ENCODE data around the gene CARD6. TPM values are rescaled to one million over a fixed set of nuclear protein-coding genes. Genes with fewer than 3 reads are reported as not detected.
A peak's percentile ranks its signal among the peaks of the same experiment; 100 is the strongest.
"Not testable (repeated sequence)": the region's sequence is repeated elsewhere in the genome, so short reads cannot be mapped to it uniquely, and the experiment has no call there.

The CARD6 gene, protein sequence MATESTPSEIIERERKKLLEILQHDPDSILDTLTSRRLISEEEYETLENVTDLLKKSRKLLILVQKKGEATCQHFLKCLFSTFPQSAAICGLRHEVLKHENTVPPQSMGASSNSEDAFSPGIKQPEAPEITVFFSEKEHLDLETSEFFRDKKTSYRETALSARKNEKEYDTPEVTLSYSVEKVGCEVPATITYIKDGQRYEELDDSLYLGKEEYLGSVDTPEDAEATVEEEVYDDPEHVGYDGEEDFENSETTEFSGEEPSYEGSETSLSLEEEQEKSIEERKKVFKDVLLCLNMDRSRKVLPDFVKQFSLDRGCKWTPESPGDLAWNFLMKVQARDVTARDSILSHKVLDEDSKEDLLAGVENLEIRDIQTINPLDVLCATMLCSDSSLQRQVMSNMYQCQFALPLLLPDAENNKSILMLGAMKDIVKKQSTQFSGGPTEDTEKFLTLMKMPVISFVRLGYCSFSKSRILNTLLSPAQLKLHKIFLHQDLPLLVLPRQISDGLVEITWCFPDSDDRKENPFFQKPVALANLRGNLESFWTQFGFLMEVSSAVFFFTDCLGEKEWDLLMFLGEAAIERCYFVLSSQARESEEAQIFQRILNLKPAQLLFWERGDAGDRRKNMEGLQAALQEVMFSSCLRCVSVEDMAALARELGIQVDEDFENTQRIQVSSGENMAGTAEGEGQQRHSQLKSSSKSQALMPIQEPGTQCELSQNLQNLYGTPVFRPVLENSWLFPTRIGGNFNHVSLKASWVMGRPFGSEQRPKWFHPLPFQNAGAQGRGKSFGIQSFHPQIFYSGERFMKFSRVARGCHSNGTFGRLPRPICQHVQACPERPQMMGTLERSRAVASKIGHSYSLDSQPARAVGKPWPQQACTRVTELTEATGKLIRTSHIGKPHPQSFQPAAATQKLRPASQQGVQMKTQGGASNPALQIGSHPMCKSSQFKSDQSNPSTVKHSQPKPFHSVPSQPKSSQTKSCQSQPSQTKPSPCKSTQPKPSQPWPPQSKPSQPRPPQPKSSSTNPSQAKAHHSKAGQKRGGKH
- 4.5 and 5.5 TPM in 2 replicates for total RNA-seq
- polyA plus RNA-seq: 1.4 and 2.6 TPM in 2 replicates

DNA sequence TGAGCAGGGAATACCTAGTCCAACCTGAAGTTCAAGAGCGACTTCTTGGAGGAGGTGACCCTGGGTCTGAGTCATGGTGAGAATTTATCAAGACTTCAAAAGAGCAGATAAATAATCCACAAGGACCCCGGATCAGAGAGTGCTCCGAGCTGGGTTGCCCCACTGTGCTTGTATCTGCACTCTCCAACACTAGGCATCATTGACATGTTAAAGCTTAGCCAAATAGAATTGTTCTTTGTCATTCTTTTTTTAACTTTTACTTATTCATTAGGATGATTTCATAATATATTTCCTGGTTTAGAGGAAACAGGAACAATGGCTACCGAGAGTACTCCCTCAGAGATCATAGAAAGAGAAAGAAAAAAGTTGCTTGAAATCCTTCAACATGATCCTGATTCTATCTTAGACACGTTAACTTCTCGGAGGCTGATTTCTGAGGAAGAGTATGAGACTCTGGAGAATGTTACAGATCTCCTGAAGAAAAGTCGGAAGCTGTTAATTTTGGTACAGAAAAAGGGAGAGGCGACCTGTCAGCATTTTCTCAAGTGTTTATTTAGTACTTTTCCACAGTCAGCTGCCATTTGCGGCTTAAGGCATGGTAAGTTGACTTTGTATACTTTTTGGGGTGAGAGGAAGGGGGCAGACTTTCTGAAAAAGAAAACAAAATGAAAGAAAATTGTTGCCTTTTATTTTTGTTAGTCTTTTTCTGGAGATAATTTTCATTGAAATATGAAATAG lies at the start of gene CARD6:
CARD6 (plus strand) TSS at position 300 of the 738 bp plus-strand sequence; CDS start at position 316, 16 bp downstream.
- peak; percentile 35 for DNase-seq (ENCODE audit: low spot score)
- Histone ChIP-seq H3K79me2 (no peaks in the 10 kb centered on the region), H2AFZ (peak within 1 kb of the TSS; percentile 38), H3K36me3 (replicated peaks; ENCODE audit: insufficient read depth, low read depth) (no peaks in the 10 kb centered on the region), H3K27me3 (no peaks in the 10 kb centered on the region), H3K9me2 (replicated peaks; ENCODE audit: insufficient read depth) (no peaks in the 10 kb centered on the region), H3K4me3 (peak within 1 kb of the TSS; percentile 13), H4K20me1 (ENCODE audit: insufficient read depth, poor library complexity, severe bottlenecking) (no peaks in the 10 kb centered on the region), H3K27ac (peak within 1 kb of the TSS; percentile 83), H3K4me1 (ENCODE audit: insufficient read depth) (peaks cover 2% of the 10 kb centered on the region), H3K4me2 (peak within 1 kb of the TSS; percentile 65), H3K9me3 (ENCODE audit: low read depth) (no peaks in the 10 kb centered on the region)
- WGBS (ENCODE audit: low lambda C conversion rate, missing lambda C conversion rate): 26% methylated on average over 9 of the region's 9 CpGs
- TF ChIP-seq, protein P1, sequence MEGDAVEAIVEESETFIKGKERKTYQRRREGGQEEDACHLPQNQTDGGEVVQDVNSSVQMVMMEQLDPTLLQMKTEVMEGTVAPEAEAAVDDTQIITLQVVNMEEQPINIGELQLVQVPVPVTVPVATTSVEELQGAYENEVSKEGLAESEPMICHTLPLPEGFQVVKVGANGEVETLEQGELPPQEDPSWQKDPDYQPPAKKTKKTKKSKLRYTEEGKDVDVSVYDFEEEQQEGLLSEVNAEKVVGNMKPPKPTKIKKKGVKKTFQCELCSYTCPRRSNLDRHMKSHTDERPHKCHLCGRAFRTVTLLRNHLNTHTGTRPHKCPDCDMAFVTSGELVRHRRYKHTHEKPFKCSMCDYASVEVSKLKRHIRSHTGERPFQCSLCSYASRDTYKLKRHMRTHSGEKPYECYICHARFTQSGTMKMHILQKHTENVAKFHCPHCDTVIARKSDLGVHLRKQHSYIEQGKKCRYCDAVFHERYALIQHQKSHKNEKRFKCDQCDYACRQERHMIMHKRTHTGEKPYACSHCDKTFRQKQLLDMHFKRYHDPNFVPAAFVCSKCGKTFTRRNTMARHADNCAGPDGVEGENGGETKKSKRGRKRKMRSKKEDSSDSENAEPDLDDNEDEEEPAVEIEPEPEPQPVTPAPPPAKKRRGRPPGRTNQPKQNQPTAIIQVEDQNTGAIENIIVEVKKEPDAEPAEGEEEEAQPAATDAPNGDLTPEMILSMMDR (IDR thresholded peaks at IDR 0.05; ENCODE audit: poor library complexity): peak; percentile 26
- no peak for TF ChIP-seq EZH2phosphoT487 (IDR thresholded peaks at IDR 0.05; ENCODE audit: low read depth, severe bottlenecking, unreplicated experiment)

DNA sequence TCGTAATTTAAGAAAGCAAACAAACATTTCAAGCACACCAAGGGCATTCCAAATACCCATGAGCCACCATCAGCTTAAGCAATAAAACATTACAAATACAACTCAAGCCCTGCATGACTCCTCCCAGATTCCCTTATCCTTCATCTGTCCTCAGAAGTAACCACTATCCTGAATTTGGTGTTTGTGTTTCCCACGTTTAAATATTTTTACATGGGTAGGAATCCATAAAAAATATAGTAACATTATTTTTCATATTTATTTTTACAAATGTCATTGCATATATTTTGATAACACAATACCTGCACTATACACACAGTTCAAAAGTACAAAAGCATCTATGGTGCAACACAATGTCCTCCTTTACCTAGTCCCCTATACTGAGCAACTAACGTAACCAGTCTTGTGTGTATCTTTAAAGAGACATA lies 49.4 kb upstream of the CARD6 start:
- H3K4me2 ChIP-seq: peak overlapping the region; percentile 67
- H4K20me1 ChIP-seq (ENCODE audit: insufficient read depth, poor library complexity, severe bottlenecking): peaks cover 45% of the 10 kb centered on the region
- 44% methylated on average over 3 of the region's 3 CpGs for WGBS (ENCODE audit: low lambda C conversion rate, missing lambda C conversion rate)
- H3K27me3 ChIP-seq: no peaks in the 10 kb centered on the region
- no peak overlapping the region for H3K4me3 ChIP-seq
- peaks cover 100% of the 10 kb centered on the region for H3K79me2 ChIP-seq
- H3K27ac ChIP-seq: peak overlapping the region; percentile 50
- H3K36me3 ChIP-seq (replicated peaks; ENCODE audit: insufficient read depth, low read depth): no peaks in the 10 kb centered on the region
- DNase-seq (ENCODE audit: low spot score): peak; percentile 28
- H2AFZ ChIP-seq: no peak overlapping the region
- H3K4me1 ChIP-seq (ENCODE audit: insufficient read depth): peaks cover 14% of the 10 kb centered on the region
- no peaks in the 10 kb centered on the region for H3K9me3 ChIP-seq (ENCODE audit: low read depth)
- TF ChIP-seq EZH2 (IDR thresholded peaks at IDR 0.05; ENCODE audit: borderline replicate concordance) (no peak), EZH2phosphoT487 (IDR thresholded peaks at IDR 0.05; ENCODE audit: low read depth, severe bottlenecking, unreplicated experiment) (no peak)
- TF ChIP-seq, protein P1 (IDR thresholded peaks at IDR 0.05; ENCODE audit: poor library complexity): no peak
- no peaks in the 10 kb centered on the region for H3K9me2 ChIP-seq (replicated peaks; ENCODE audit: insufficient read depth)

DNA sequence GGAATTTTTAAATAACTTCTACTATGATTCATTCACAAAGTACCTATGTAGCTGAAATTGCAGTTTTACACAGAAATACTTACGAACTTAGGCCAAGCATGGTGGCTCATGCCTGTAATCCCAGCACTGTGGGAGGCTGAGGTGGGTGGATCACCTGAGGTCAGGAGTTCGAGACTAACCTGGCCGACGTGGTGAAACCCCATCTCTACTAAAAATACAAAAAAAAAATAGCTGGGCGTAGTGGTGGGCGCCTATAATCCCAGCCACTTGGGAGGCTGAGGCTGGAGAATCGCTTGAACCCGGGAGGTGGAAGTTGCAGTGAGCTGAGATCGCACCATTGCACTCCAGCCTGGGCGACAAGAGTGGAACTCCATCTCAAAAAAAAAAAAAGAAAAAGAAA lies 48.5 kb upstream of the CARD6 start:
- not testable (repeated sequence) for H3K27ac ChIP-seq; H3K27me3 ChIP-seq; H2AFZ ChIP-seq; H3K9me3 ChIP-seq (ENCODE audit: low read depth); H3K9me2 ChIP-seq (replicated peaks; ENCODE audit: insufficient read depth); DNase-seq (ENCODE audit: low spot score); H3K36me3 ChIP-seq (replicated peaks; ENCODE audit: insufficient read depth, low read depth); H3K4me3 ChIP-seq; H3K4me2 ChIP-seq
- Histone ChIP-seq H3K4me1 (ENCODE audit: insufficient read depth) (peaks cover 14% of the 10 kb centered on the region), H3K79me2 (peaks cover 100% of the 10 kb centered on the region), H4K20me1 (ENCODE audit: insufficient read depth, poor library complexity, severe bottlenecking) (peaks cover 50% of the 10 kb centered on the region)
- 87% methylated on average over 10 of the region's 10 CpGs for WGBS (ENCODE audit: low lambda C conversion rate, missing lambda C conversion rate)

DNA sequence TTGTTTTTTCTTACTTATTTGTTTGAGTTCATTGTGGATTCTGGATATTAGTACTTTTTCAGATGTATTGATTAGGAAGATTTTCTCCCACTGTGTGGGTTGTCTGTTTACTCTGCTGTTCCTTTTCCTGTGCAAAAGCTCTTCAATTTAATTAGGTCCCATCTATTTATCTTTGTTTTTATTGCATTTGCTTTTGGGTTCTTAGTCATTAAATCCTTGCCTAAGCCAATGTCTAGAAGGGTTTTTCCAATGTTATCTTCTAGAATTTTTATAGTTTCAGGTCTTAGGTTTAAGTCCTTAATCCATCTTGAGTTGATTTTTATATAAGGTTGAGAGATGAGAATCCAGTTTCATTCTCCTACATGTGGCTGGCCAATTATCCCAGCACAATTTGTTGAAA lies 46.8 kb upstream of the CARD6 start:
- not testable (repeated sequence) for H3K9me3 ChIP-seq (ENCODE audit: low read depth); H3K4me3 ChIP-seq; H3K9me2 ChIP-seq (replicated peaks; ENCODE audit: insufficient read depth); H2AFZ ChIP-seq; H3K27ac ChIP-seq; H3K27me3 ChIP-seq; H3K36me3 ChIP-seq (replicated peaks; ENCODE audit: insufficient read depth, low read depth); DNase-seq (ENCODE audit: low spot score); H3K4me2 ChIP-seq
- peaks cover 18% of the 10 kb centered on the region for H3K4me1 ChIP-seq (ENCODE audit: insufficient read depth)
- H4K20me1 ChIP-seq (ENCODE audit: insufficient read depth, poor library complexity, severe bottlenecking): peaks cover 48% of the 10 kb centered on the region
- H3K79me2 ChIP-seq: peaks cover 85% of the 10 kb centered on the region

DNA sequence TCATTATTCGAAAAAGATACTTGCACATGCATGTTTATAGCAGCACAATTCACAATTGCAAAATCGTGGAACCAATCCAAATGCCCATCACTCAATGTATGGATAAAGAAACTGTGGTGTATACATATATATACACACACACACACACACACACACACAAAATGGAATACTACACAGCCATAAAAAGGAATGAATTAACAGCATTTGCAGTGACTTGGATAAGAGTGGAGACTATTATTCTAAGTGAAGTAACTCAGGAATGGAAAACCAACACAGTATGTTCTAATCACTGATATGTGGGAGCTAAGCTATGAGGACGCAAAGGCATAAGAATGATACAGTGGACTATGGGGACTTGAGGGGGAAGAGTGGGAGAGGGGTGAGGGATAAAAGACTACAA lies 46.3 kb upstream of the CARD6 start:
- not testable (repeated sequence) for H3K36me3 ChIP-seq (replicated peaks; ENCODE audit: insufficient read depth, low read depth); H3K9me2 ChIP-seq (replicated peaks; ENCODE audit: insufficient read depth); H3K4me2 ChIP-seq; H3K27me3 ChIP-seq; DNase-seq (ENCODE audit: low spot score); H3K27ac ChIP-seq; H3K4me3 ChIP-seq; H3K9me3 ChIP-seq (ENCODE audit: low read depth); H2AFZ ChIP-seq
- H4K20me1 ChIP-seq (ENCODE audit: insufficient read depth, poor library complexity, severe bottlenecking): peaks cover 48% of the 10 kb centered on the region
- H3K4me1 ChIP-seq (ENCODE audit: insufficient read depth): peaks cover 23% of the 10 kb centered on the region
- H3K79me2 ChIP-seq: peaks cover 83% of the 10 kb centered on the region
- WGBS (ENCODE audit: low lambda C conversion rate, missing lambda C conversion rate): 94% methylated on average over 3 of the region's 3 CpGs

Data from hepatocyte (in vitro differentiated cells).